Gastroesophageal sphincter (tissue), 4 donors: ENCODE results near the gene AVPR2. TPM values are rescaled to one million over a fixed set of nuclear protein-coding genes. Genes with fewer than 3 reads are reported as not detected.

Experiments
- ATAC-seq: fragments of 150-250 bp; one replicate; pipeline ENCODE4 v1.9.1; 2016; ENCODE audit warnings: mild to moderate bottlenecking, moderate library complexity
- H3K27ac ChIP-seq, 4 donors: fragments of 200-600 bp; sonication (generic) in 3 of 4; 1 replicate in 3 of 4; 2 replicates in 1 of 4; pipeline ENCODE4 v1.5.1; 2016 to 2019
- H3K27me3 ChIP-seq: fragments of 200-600 bp; sonication (generic); one replicate; pipeline ENCODE4 v1.5.1; 2019
- H3K36me3 ChIP-seq, 2 donors: fragments of 200-600 bp; sonication (generic); one replicate each; pipeline ENCODE4 v1.5.1; 2019; ENCODE audit warnings: control low read depth in 1 of 2
- H3K4me1 ChIP-seq, 3 donors: fragments of 200-600 bp; sonication (generic); 1 replicate in 2 of 3; 2 replicates in 1 of 3; pipeline ENCODE4 v1.5.1; 2016 to 2019; ENCODE audit warnings: control low read depth in 2 of 3
- H3K4me3 ChIP-seq, 2 donors: fragments of 200-600 bp; sonication (generic); one replicate each; pipeline ENCODE4 v1.5.1; 2019; ENCODE audit warnings: mild to moderate bottlenecking in 1 of 2, moderate library complexity in 1 of 2
- H3K9me3 ChIP-seq, 3 donors: fragments of 200-600 bp; sonication (generic); one replicate each; pipeline ENCODE4 v1.5.1; 2017 to 2019; ENCODE audit warnings: control low read depth in 2 of 3
- EP300 ChIP-seq: sonication (generic); formaldehyde crosslinking; IDR thresholded peaks from one replicate; pipeline ENCODE4 v1.6.1; 2017; ENCODE audit warnings: antibody characterized with exemption, mild to moderate bottlenecking
- POLR2A ChIP-seq, 2 donors: fragments of 450-650 bp; IDR thresholded peaks; one replicate each; pipeline ENCODE4 v1.6.1; 2017; ENCODE audit warnings: antibody characterized with exemption in 2 of 2, mild to moderate bottlenecking in 2 of 2, moderate library complexity in 1 of 2
- POLR2AphosphoS5 ChIP-seq: sonication (generic); formaldehyde crosslinking; IDR thresholded peaks from one replicate; pipeline ENCODE4 v1.6.1; 2017; ENCODE audit warnings: antibody characterized with exemption
- WGBS, 2 donors: methylation state at CpG; one replicate each; pipeline ENCODE4 v1.1.5; 2018; ENCODE audit warnings: low coverage in 1 of 2; 5-methylcytosine and 5-hydroxymethylcytosine counted together
- total RNA-seq, 4 donors: library from RNA; depleted of rRNA; stranded (reverse); fragments of >200 nt; gene quantifications; one replicate each; pipeline ENCODE4 v1.1.0, GENCODE V29; 2016
- TF ChIP-seq, protein P1 (sequence below), 4 experiments: fragments of 200-600 bp in 2 of 4; fragments of 450-650 bp in 2 of 4; sonication (generic) in 1 of 4; IDR thresholded peaks; one replicate each; pipeline ENCODE4 v1.5.1; 2017 to 2019; ENCODE audit warnings: antibody characterized with exemption in 4 of 4, mild to moderate bottlenecking in 2 of 4, moderate library complexity in 2 of 4

Gene AVPR2
- total RNA-seq, 4 donors from 2014 or later = 0.81 to 7.9 (median 3.8) TPM

- Histone ChIP-seq H3K36me3 (no peaks in the 10 kb centered on the region), H3K4me3 (no peak overlapping the region), H3K27me3 (peaks cover 38% of the 10 kb centered on the region), H3K27ac (no peak overlapping the region), H3K4me1 (no peaks in the 10 kb centered on the region), H3K9me3 (no peaks in the 10 kb centered on the region)
- TF ChIP-seq POLR2A (IDR thresholded peaks at IDR 0.05) (no peak), EP300 (no peak), POLR2AphosphoS5 (no peak)
- TF ChIP-seq, protein P1, sequence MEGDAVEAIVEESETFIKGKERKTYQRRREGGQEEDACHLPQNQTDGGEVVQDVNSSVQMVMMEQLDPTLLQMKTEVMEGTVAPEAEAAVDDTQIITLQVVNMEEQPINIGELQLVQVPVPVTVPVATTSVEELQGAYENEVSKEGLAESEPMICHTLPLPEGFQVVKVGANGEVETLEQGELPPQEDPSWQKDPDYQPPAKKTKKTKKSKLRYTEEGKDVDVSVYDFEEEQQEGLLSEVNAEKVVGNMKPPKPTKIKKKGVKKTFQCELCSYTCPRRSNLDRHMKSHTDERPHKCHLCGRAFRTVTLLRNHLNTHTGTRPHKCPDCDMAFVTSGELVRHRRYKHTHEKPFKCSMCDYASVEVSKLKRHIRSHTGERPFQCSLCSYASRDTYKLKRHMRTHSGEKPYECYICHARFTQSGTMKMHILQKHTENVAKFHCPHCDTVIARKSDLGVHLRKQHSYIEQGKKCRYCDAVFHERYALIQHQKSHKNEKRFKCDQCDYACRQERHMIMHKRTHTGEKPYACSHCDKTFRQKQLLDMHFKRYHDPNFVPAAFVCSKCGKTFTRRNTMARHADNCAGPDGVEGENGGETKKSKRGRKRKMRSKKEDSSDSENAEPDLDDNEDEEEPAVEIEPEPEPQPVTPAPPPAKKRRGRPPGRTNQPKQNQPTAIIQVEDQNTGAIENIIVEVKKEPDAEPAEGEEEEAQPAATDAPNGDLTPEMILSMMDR (IDR thresholded peaks at IDR 0.05) = no peak
- ATAC-seq = no peak
- WGBS, 2 donors = 21 to 28% methylated on average over 2 to 3 of the region's 6 CpGs
Observed at GRCh38 chrX:153871451-153871850, 33.0 kb upstream of the AVPR2 start.

GRCh38 chrX:153871946-153872878 is 32.3 kb upstream of the AVPR2 start:
- H3K27ac ChIP-seq = no peak overlapping the region
- no peaks in the 10 kb centered on the region for H3K9me3 ChIP-seq
- WGBS, 2 donors = 64 to 80% methylated on average over 1 to 10 of the region's 29 CpGs
- H3K36me3 ChIP-seq = no peaks in the 10 kb centered on the region
- TF ChIP-seq EP300 (no peak), POLR2AphosphoS5 (no peak), POLR2A (IDR thresholded peaks at IDR 0.05) (no peak)
- TF ChIP-seq, protein P1 (IDR thresholded peaks at IDR 0.05) = no peak
- peaks cover 42% of the 10 kb centered on the region for H3K27me3 ChIP-seq
- H3K4me1 ChIP-seq = no peaks in the 10 kb centered on the region
- no peak overlapping the region for H3K4me3 ChIP-seq
- no peak for ATAC-seq

GRCh38 chrX:153873282-153874084 is 31.0 kb upstream of the AVPR2 start:
- no peaks in the 10 kb centered on the region for H3K4me1 ChIP-seq
- WGBS, 2 donors = 30% methylated on average over 2 of the region's 7 CpGs; no CpG with 5 or more reads in 1 of the 2 donors
- TF ChIP-seq POLR2AphosphoS5 = no peak
- TF ChIP-seq, protein P1 (IDR thresholded peaks at IDR 0.05) = no peak
- TF ChIP-seq POLR2A (IDR thresholded peaks at IDR 0.05) = no peak
- TF ChIP-seq EP300 = no peak
- H3K27ac ChIP-seq = no peak overlapping the region
- peaks cover 55% of the 10 kb centered on the region for H3K27me3 ChIP-seq
- H3K9me3 ChIP-seq = no peaks in the 10 kb centered on the region
- no peak overlapping the region for H3K4me3 ChIP-seq
- no peaks in the 10 kb centered on the region for H3K36me3 ChIP-seq
- ATAC-seq = no peak

DNA sequence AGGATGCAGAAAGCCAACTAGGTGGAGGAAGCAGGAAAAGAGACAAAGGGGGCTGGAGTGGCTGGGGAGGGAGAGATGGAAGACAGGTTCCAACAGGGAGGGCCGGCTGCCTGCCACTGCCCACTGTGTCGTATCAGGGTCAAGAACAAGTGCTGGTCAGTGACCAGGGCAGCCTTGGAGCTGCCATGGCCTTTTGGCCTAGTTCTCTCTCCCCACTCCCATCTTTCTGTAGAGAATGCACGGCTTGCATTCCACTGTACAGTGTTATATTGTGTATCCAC is 30.4 kb upstream of the AVPR2 start:
- Histone ChIP-seq H3K27me3 (peaks cover 61% of the 10 kb centered on the region), H3K4me1 (no peaks in the 10 kb centered on the region), H3K4me3 (no peak overlapping the region), H3K9me3 (no peaks in the 10 kb centered on the region), H3K27ac (no peak overlapping the region), H3K36me3 (no peaks in the 10 kb centered on the region)
- WGBS, 2 donors = 25 to 45% methylated on average over 1 to 3 of the region's 3 CpGs
- ATAC-seq = no peak
- no peak for TF ChIP-seq POLR2A (IDR thresholded peaks at IDR 0.05)
- no peak for TF ChIP-seq EP300
- TF ChIP-seq, protein P1 (IDR thresholded peaks at IDR 0.05) = no peak
- no peak for TF ChIP-seq POLR2AphosphoS5
